Prostate gland (tissue), 2 donors: ENCODE measurements around the gene PGRMC2. TPM values are rescaled to one million over a fixed set of nuclear protein-coding genes. Genes with fewer than 3 reads are reported as not detected.

Experiments used
- DNase-seq: peaks from one replicate; pipeline ENCODE4 v3.0.0-alpha.2; 2019; ENCODE audit warnings: low spot score
- H3K27ac ChIP-seq, 2 donors: fragments of 200-600 bp; sonication (generic); 2 replicates each; pipeline ENCODE4 v1.5.1; 2017 to 2019
- H3K27me3 ChIP-seq: fragments of 200-600 bp; sonication (generic); replicated peaks from 2 replicates; pipeline ENCODE4 v1.5.1; 2019; ENCODE audit not compliant: insufficient read depth
- H3K36me3 ChIP-seq, 2 donors: fragments of 200-600 bp; sonication (generic); 1 replicate in 1 of 2; 2 replicates in 1 of 2; pipeline versions ENCODE4 v1.5.1 to v1.8.1; 2017 to 2019
- H3K4me1 ChIP-seq: fragments of 200-600 bp; sonication (generic); replicated peaks from 2 replicates; pipeline ENCODE4 v1.5.1; 2019
- H3K4me3 ChIP-seq, 2 donors: fragments of 200-600 bp; sonication (generic); 2 replicates each; pipeline ENCODE4 v1.5.1; 2017 to 2019
- H3K9me3 ChIP-seq: fragments of 200-600 bp; sonication (generic); 2 replicates; pipeline ENCODE4 v1.5.1; 2017
- POLR2A ChIP-seq: fragments of 450-650 bp; IDR thresholded peaks from one replicate; pipeline ENCODE4 v1.6.1; 2016; ENCODE audit warnings: antibody characterized with exemption, mild to moderate bottlenecking
- POLR2AphosphoS5 ChIP-seq: sonication (generic); formaldehyde crosslinking; IDR thresholded peaks from one replicate; pipeline ENCODE4 v1.6.1; 2017; ENCODE audit warnings: antibody characterized with exemption
- WGBS: methylation state at CpG from one replicate; pipeline ENCODE4 v1.1.5; 2018; 5-methylcytosine and 5-hydroxymethylcytosine counted together
- intact Hi-C: fragments of 100-400 bp; cut with DNase I; formaldehyde crosslinking; loops from one replicate; pipeline ENCODE4 v1.14.2; 2022
- total RNA-seq, 2 donors: library from RNA; depleted of rRNA; stranded (reverse); fragments of >200 nt; gene quantifications; one replicate each; pipeline ENCODE4 v1.1.0, GENCODE V29; 2016
- TF ChIP-seq, protein P1 (sequence below), 4 experiments: fragments of 200-600 bp in 2 of 4; fragments of 450-650 bp in 2 of 4; sonication (generic) in 2 of 4; IDR thresholded peaks; 1 replicate in 3 of 4; 2 replicates in 1 of 4; pipeline ENCODE4 v1.5.1; 2016 to 2019; ENCODE audit warnings: antibody characterized with exemption in 4 of 4, mild to moderate bottlenecking in 2 of 4, moderate library complexity in 2 of 4

The PGRMC2 gene
- total RNA-seq, 2 donors from 2014 or later: 42.7 to 44.5 TPM

DNA sequence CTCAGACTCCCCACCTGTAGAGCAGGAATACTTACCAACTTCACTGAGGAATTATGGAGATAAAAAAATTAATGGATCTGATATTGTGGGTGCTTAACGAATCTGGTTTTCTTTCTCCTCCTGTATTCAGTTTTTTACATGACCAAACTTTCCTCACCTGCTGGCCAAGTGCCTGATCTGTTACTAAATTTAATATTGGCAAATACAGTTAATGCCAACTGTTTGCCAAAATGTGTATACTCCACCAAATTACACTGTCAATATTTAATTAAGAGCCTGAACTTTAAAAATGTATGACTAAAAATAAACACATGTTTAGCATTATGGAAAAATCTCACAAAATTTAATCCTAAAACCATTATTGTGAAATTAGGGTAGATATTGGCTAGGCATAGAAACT is 3.3 kb downstream of the PGRMC2 start:
- TF ChIP-seq, protein P1, sequence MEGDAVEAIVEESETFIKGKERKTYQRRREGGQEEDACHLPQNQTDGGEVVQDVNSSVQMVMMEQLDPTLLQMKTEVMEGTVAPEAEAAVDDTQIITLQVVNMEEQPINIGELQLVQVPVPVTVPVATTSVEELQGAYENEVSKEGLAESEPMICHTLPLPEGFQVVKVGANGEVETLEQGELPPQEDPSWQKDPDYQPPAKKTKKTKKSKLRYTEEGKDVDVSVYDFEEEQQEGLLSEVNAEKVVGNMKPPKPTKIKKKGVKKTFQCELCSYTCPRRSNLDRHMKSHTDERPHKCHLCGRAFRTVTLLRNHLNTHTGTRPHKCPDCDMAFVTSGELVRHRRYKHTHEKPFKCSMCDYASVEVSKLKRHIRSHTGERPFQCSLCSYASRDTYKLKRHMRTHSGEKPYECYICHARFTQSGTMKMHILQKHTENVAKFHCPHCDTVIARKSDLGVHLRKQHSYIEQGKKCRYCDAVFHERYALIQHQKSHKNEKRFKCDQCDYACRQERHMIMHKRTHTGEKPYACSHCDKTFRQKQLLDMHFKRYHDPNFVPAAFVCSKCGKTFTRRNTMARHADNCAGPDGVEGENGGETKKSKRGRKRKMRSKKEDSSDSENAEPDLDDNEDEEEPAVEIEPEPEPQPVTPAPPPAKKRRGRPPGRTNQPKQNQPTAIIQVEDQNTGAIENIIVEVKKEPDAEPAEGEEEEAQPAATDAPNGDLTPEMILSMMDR (IDR thresholded peaks at IDR 0.05): no peak
- no peak for TF ChIP-seq POLR2A
- no peaks in the 10 kb centered on the region for H3K9me3 ChIP-seq
- no peaks in the 10 kb centered on the region for H3K36me3 ChIP-seq
- intact Hi-C loops: loop anchor here (10.0 kb wide), 1 partner anchor 810 kb away; the partner anchor contains the start of genes C4orf33 and SCLT1
- H3K27ac ChIP-seq: no peak overlapping the region
- H3K4me3 ChIP-seq: no peak overlapping the region
- no peak for DNase-seq
- no peaks in the 10 kb centered on the region for H3K4me1 ChIP-seq
- H3K27me3 ChIP-seq: no peaks in the 10 kb centered on the region
- 45% methylated on average over 1 of the region's 1 CpG for WGBS

DNA sequence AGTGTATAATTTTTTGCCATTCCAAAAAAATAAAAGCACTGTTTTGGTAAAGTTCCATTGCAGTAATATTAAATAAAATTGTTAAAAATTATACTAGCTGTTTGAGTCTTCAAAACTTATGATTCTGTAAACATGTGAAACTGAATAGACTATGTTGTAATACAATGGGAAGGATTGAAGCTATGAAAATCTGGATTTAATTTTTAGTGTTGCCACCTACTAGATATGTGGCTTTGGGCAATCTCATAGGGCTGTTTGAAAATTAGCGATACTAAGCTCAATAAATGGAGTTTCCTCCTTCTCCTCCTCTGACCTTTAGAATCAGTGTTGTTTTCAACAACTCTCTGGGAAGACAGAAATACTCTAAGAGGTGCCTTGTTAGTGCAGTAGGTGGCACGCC is 4.5 kb downstream of the PGRMC2 start:
- no peaks in the 10 kb centered on the region for H3K9me3 ChIP-seq
- H3K27ac ChIP-seq: no peak overlapping the region
- H3K36me3 ChIP-seq: no peaks in the 10 kb centered on the region
- no peaks in the 10 kb centered on the region for H3K27me3 ChIP-seq
- TF ChIP-seq POLR2AphosphoS5 (no peak), POLR2A (no peak)
- TF ChIP-seq, protein P1 (IDR thresholded peaks at IDR 0.05): no peak
- intact Hi-C loops: loop anchor here (10.0 kb wide), 1 partner anchor 812 kb away; the partner anchor contains the start of genes C4orf33 and SCLT1
- no peak for DNase-seq
- WGBS: 95% methylated on average over 2 of the region's 2 CpGs
- no peaks in the 10 kb centered on the region for H3K4me1 ChIP-seq
- no peak overlapping the region for H3K4me3 ChIP-seq

DNA sequence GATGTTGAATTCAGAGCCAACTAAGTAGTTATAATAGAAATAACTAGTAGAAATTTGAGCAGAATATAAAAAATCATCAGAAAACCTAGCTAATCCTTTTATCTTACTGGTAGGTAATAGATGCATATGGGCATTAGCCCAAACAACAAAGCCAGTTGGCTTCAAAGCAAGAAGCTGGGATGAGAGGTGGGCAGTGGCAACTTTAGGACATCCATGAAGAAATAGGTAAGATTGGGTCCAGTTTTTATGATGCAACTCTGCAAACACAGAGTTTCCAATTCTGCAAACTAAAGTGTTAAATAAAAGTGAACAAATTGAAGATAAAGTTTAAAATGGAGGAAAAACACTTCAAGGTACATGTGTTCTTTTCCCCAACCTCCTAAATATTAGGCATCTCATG is 5.1 kb downstream of the PGRMC2 start:
- intact Hi-C loops: loop anchor here (10.0 kb wide), 1 partner anchor 812 kb away; the partner anchor contains the start of genes C4orf33 and SCLT1
- no peak for TF ChIP-seq POLR2A
- TF ChIP-seq, protein P1 (IDR thresholded peaks at IDR 0.05): no peak
- no peak for TF ChIP-seq POLR2AphosphoS5
- no peaks in the 10 kb centered on the region for H3K27me3 ChIP-seq
- no peaks in the 10 kb centered on the region for H3K9me3 ChIP-seq
- no peak for DNase-seq
- H3K36me3 ChIP-seq: no peaks in the 10 kb centered on the region
- no peak overlapping the region for H3K4me3 ChIP-seq
- no peaks in the 10 kb centered on the region for H3K4me1 ChIP-seq
- no peak overlapping the region for H3K27ac ChIP-seq

DNA sequence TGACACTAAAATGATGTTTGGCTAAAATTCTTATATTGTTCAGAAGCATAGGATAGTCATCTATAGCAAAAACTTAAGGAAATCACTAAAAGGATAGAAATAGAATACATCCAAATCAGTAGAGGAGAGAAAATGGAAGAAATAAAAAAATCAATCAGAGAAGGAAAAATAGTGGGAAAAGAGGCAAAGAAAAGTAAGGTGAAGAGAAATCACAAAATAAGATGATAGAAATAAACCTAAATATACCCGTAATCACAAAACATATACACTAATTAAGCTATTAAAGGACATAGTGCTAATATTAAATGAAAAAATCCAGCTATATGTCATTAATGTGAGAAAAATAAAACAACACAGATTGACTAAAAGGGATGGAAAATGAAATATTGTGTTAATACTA is 6.3 kb downstream of the PGRMC2 start:
- TF ChIP-seq POLR2AphosphoS5: no peak
- TF ChIP-seq, protein P1 (IDR thresholded peaks at IDR 0.05): no peak
- TF ChIP-seq POLR2A: no peak
- H3K9me3 ChIP-seq: no peaks in the 10 kb centered on the region
- DNase-seq: no peak
- no peak overlapping the region for H3K27ac ChIP-seq
- no peak overlapping the region for H3K4me3 ChIP-seq
- H3K27me3 ChIP-seq: no peaks in the 10 kb centered on the region
- intact Hi-C loops: loop anchor here (10.0 kb wide), 1 partner anchor 813 kb away; the partner anchor contains the start of genes C4orf33 and SCLT1
- no peaks in the 10 kb centered on the region for H3K4me1 ChIP-seq
- 100% methylated on average over 1 of the region's 1 CpG for WGBS
- no peaks in the 10 kb centered on the region for H3K36me3 ChIP-seq

DNA sequence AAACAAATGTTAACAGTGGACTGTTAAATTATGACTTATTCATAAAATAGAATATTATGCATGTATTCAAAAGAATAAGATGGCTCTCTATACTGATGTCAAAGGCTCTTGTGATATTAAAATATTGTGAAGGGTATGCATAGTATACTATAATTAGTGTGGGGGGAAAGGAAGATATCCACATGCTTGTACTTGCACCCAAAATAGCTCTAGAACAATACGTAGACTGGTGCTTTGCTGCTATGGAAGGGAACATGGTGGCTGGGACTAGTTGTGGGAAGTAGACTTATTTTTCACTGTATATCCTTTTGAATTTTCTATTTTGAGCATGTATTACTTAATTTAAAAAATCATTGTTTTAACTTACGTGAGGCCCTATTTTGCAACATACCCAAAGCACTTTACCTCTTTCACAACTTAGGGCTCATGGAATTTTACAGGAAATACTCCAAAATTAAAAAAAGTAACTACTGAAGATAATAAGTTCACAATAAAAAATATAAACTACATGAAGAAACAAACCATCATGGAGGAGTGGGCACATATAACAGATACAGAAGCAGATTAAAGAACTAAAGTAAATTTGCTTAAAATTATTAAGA is 7.9 kb downstream of the PGRMC2 start:
- H3K4me3 ChIP-seq: no peak overlapping the region
- TF ChIP-seq POLR2AphosphoS5 (no peak), POLR2A (no peak)
- TF ChIP-seq, protein P1 (IDR thresholded peaks at IDR 0.05): no peak
- no peaks in the 10 kb centered on the region for H3K27me3 ChIP-seq
- H3K36me3 ChIP-seq: no peaks in the 10 kb centered on the region
- 91% methylated on average over 2 of the region's 2 CpGs for WGBS
- DNase-seq: no peak
- no peaks in the 10 kb centered on the region for H3K9me3 ChIP-seq
- H3K4me1 ChIP-seq: no peaks in the 10 kb centered on the region
- intact Hi-C loops: loop anchor here (10.0 kb wide), 1 partner anchor 815 kb away; the partner anchor contains the start of genes C4orf33 and SCLT1
- H3K27ac ChIP-seq: no peak overlapping the region
